Cardiac muscle cell (in vitro differentiated cells and primary cell): Measurements from ENCODE around the gene CLEC4M. TPM values are rescaled to one million over a fixed set of nuclear protein-coding genes. Genes with fewer than 3 reads are reported as not detected.
"Not testable (repeated sequence)": the region's sequence is repeated elsewhere in the genome, so short reads cannot be mapped to it uniquely, and the experiment has no call there.

Source experiments
- DNase-seq, 2 donors: peaks; one replicate each; pipeline versions ENCODE4 v3.0.0 to v3.0.0-alpha.2; 2010 to 2017; ENCODE audit warnings: low read depth in 1 of 2, low spot score in 1 of 2
- H3K27ac ChIP-seq: fragments of 200-600 bp; sonication (generic); 2 replicates; pipeline ENCODE4 v1.5.1; 2016
- H3K27me3 ChIP-seq: fragments of 200-600 bp; sonication (generic); 2 replicates; pipeline ENCODE4 v1.6.0; 2016; ENCODE audit warnings: control low read depth
- H3K36me3 ChIP-seq: fragments of 200-600 bp; sonication (generic); 2 replicates; pipeline ENCODE4 v1.5.1; 2016; ENCODE audit warnings: control low read depth
- H3K4me1 ChIP-seq: fragments of 200-600 bp; sonication (generic); 2 replicates; pipeline ENCODE4 v1.8.1; 2017; ENCODE audit warnings: low read depth, mild to moderate bottlenecking, mixed run types
- H3K4me3 ChIP-seq: fragments of 200-600 bp; sonication (generic); 2 replicates; pipeline ENCODE4 v1.5.1; 2016; ENCODE audit warnings: mild to moderate bottlenecking
- H3K9me3 ChIP-seq: fragments of 200-600 bp; sonication (generic); 2 replicates; pipeline ENCODE4 v1.5.1; 2017; ENCODE audit warnings: low read depth, mild to moderate bottlenecking, control low read depth
- polyA plus RNA-seq: library from polyadenylated mRNA; unstranded; fragments of >200 nt; fragmentation: Nextera tagmentation; extraction: Ambion mirVana; gene quantifications from 2 replicates; pipeline ENCODE4 v1.2.1, GENCODE V29; 2016
- total RNA-seq: library from RNA; depleted of rRNA; stranded (reverse); fragments of >200 nt; gene quantifications from 2 replicates; pipeline ENCODE4 v1.2.3, GENCODE V29; 2016
- TF ChIP-seq, protein P1 (sequence below): IDR thresholded peaks from 2 replicates; pipeline ENCODE4 v1.5.1; 2012; ENCODE audit warnings: low read depth, mild to moderate bottlenecking, low read length

The CLEC4M gene
- total and polyA plus RNA-seq, 2 experiments from 2014 or later, result 0.48 to 0.54 TPM

- H3K4me1 ChIP-seq, result no peaks in the 10 kb centered on the region
Observed at GRCh38 chr19:7751157-7751783, 11.8 kb upstream of the CLEC4M start.

DNA sequence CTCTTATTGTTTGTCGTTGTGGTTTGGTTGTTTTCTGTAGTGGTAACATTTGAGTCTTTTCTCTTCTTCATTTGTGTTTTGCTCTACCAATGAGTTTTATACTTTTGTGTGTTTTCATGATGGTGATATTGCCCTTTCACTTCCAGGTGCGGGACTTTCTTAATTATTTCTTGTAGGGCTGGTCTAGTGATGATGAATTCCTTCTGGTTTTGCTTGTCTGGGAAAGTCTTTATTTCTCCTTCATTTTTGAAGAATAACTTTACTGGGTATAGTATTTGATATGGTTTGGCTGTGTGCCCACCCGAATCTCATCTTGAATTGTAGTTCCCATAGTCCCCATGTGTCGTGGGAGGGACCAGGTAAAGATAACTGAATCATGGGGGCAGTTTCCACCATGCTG lies 6.8 kb upstream of the CLEC4M start:
- H3K9me3 ChIP-seq, result no peaks in the 10 kb centered on the region
- TF ChIP-seq, protein P1, sequence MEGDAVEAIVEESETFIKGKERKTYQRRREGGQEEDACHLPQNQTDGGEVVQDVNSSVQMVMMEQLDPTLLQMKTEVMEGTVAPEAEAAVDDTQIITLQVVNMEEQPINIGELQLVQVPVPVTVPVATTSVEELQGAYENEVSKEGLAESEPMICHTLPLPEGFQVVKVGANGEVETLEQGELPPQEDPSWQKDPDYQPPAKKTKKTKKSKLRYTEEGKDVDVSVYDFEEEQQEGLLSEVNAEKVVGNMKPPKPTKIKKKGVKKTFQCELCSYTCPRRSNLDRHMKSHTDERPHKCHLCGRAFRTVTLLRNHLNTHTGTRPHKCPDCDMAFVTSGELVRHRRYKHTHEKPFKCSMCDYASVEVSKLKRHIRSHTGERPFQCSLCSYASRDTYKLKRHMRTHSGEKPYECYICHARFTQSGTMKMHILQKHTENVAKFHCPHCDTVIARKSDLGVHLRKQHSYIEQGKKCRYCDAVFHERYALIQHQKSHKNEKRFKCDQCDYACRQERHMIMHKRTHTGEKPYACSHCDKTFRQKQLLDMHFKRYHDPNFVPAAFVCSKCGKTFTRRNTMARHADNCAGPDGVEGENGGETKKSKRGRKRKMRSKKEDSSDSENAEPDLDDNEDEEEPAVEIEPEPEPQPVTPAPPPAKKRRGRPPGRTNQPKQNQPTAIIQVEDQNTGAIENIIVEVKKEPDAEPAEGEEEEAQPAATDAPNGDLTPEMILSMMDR, result no peak
- no peak for DNase-seq
- no peak overlapping the region for H3K4me3 ChIP-seq
- H3K27me3 ChIP-seq, result no peaks in the 10 kb centered on the region
- no peak overlapping the region for H3K27ac ChIP-seq
- no peaks in the 10 kb centered on the region for H3K4me1 ChIP-seq
- no peaks in the 10 kb centered on the region for H3K36me3 ChIP-seq

More at GRCh38 chr19:7751157-7751783, 11.8 kb upstream of the CLEC4M start:
- Histone ChIP-seq H3K27ac (no peak overlapping the region), H3K9me3 (no peaks in the 10 kb centered on the region), H3K27me3 (no peaks in the 10 kb centered on the region), H3K36me3 (no peaks in the 10 kb centered on the region), H3K4me3 (no peak overlapping the region)
- no peak for DNase-seq
- TF ChIP-seq, protein P1, result no peak

DNA sequence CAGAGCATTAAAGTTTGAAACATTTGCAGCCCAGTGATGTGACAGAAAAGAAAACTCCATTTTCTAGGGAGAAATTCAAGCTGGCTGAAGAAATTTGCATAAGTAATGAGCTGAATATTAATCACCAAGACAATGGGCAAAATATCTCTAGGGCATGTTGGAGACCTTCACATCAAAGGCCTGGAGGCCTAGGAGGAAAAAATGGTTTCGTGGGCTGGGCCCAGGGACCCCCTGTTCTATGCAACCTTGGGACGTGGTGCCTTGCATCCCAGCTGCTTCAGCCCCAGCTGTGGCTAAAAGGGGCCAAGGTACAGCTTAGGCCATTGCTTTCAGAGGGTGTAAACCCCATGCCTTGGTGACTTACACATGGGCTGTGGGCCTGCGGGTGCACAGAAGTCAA lies 5.7 kb upstream of the CLEC4M start:
- TF ChIP-seq, protein P1, result no peak
- no peaks in the 10 kb centered on the region for H3K9me3 ChIP-seq
- no peaks in the 10 kb centered on the region for H3K27me3 ChIP-seq
- H3K27ac ChIP-seq, result no peak overlapping the region
- H3K4me1 ChIP-seq, result no peaks in the 10 kb centered on the region
- no peaks in the 10 kb centered on the region for H3K36me3 ChIP-seq
- no peak for DNase-seq
- H3K4me3 ChIP-seq, result no peak overlapping the region

- H3K27ac ChIP-seq, result no peak overlapping the region
- H3K9me3 ChIP-seq, result no peaks in the 10 kb centered on the region
- no peak overlapping the region for H3K4me3 ChIP-seq
- no peak for DNase-seq
- H3K4me1 ChIP-seq, result no peaks in the 10 kb centered on the region
- H3K27me3 ChIP-seq, result no peaks in the 10 kb centered on the region
- TF ChIP-seq, protein P1, result no peak
- no peaks in the 10 kb centered on the region for H3K36me3 ChIP-seq
Observed at GRCh38 chr19:7759156-7759555, 3.9 kb upstream of the CLEC4M start.

GRCh38 chr19:7763696-7764095 lies 653 bp downstream of the CLEC4M start:
- Histone ChIP-seq H3K4me1 (no peaks in the 10 kb centered on the region), H3K9me3 (no peaks in the 10 kb centered on the region), H3K27ac (no peak overlapping the region), H3K4me3 (no peak overlapping the region), H3K36me3 (no peaks in the 10 kb centered on the region), H3K27me3 (peaks cover 4% of the 10 kb centered on the region)
- DNase-seq, result no peak
- TF ChIP-seq, protein P1, result no peak

DNA sequence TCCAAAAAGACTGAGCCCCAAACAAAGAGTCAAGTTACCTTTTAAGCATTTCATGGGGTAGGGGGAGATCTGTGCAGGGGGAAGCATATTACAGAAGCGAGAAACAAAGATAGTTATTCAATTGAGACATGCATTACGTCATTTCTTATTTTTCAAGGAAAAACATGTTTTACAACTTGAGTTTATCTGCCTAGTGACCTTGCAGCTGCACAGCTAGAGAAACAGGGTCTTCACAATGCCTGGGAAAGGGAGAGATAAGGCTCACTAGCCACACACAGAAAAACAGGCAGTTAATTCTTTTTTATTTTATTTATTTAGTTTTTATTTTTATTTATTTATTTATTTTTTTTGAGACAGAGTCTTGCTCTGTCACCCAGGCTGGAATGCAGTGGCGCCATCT lies 1.1 kb downstream of the CLEC4M start:
- H3K4me1 ChIP-seq, H3K27ac ChIP-seq, H3K9me3 ChIP-seq, H3K27me3 ChIP-seq, DNase-seq, H3K36me3 ChIP-seq, H3K4me3 ChIP-seq: not testable (repeated sequence)

DNA sequence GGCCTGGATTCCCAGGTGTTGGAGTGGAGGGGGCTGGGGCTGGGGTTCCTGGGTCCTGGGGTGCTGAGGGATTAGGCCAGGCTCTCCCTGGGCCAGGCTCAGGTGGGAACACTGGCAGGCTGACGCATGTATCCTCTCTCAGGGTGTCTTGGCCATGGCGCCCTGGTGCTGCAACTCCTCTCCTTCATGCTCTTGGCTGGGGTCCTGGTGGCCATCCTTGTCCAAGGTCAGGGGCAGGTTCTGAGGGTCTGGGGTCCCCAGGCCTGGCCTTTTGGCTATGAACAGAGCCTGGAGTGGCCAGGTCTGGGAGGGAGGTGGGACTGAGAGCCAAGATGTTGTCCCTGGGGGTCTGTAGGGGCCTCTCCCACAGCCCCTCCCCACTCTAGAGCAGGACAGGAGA lies 2.0 kb downstream of the CLEC4M start:
- DNase-seq, H3K27me3 ChIP-seq, H3K27ac ChIP-seq, H3K9me3 ChIP-seq, H3K4me3 ChIP-seq, H3K36me3 ChIP-seq, H3K4me1 ChIP-seq: not testable (repeated sequence)
